T-helper 17 cell (primary cell): ENCODE data around the gene MANEA. TPM values are rescaled to one million over a fixed set of nuclear protein-coding genes. Genes with fewer than 3 reads are reported as not detected.
"Not testable (repeated sequence)": the region's sequence is repeated elsewhere in the genome, so short reads cannot be mapped to it uniquely, and the experiment has no call there.

Source experiments
- ATAC-seq: fragments of 150-1000 bp; cut with Tn5 transposase; 2 replicates; pipeline ENCODE4 v1.10.0; 2021; ENCODE audit warnings: mild to moderate bottlenecking, moderate library complexity
- DNase-seq, 3 donors: peaks; one replicate each; pipeline versions ENCODE4 v3.0.0 to v3.0.0-alpha.2; 2020 to 2021
- H3K9me3 ChIP-seq: one replicate; pipeline ENCODE4 v1.7.0; 2013; ENCODE audit warnings: low read length, mild to moderate bottlenecking; ENCODE audit not compliant: control insufficient read depth, poor library complexity, severe bottlenecking
- H3K27ac Mint-ChIP-seq: one replicate; pipeline ENCODE4 v1.8.0; 2022; ENCODE audit warnings: mild to moderate bottlenecking, moderate library complexity, mixed read lengths
- H3K27me3 Mint-ChIP-seq: one replicate; pipeline ENCODE4 v1.8.0; 2022; ENCODE audit warnings: mixed read lengths
- H3K36me3 Mint-ChIP-seq: one replicate; pipeline ENCODE4 v1.8.0; 2022; ENCODE audit warnings: low read depth, mixed read lengths
- H3K4me1 Mint-ChIP-seq: one replicate; pipeline ENCODE4 v1.8.0; 2022; ENCODE audit warnings: mild to moderate bottlenecking, mixed read lengths
- H3K4me3 Mint-ChIP-seq: one replicate; pipeline ENCODE4 v1.8.0; 2022; ENCODE audit warnings: mild to moderate bottlenecking, moderate library complexity, mixed read lengths
- total RNA-seq, 4 donors: library from RNA in 2 of 4; stranded (reverse) in 2 of 4; gene quantifications; one replicate each; pipeline ENCODE4 v1.2.3 and lab custom pipeline; 2022 to 2026

Gene MANEA
- total RNA-seq, 2 donors from 2014 or later, result 3.5 to 6.8 TPM

GRCh38 chr6:95569560-95569959, 7.8 kb upstream of the MANEA start:
- Mint-ChIP-seq H3K4me1 (peaks cover 16% of the 10 kb centered on the region), H3K27ac (no peak overlapping the region), H3K36me3 (peaks cover 2% of the 10 kb centered on the region), H3K4me3 (no peak overlapping the region), H3K27me3 (no peaks in the 10 kb centered on the region)
- ATAC-seq, result no peak
- H3K9me3 ChIP-seq, result no peaks in the 10 kb centered on the region
- DNase-seq, result no peak

GRCh38 chr6:95572098-95572497, 5.2 kb upstream of the MANEA start:
- H3K9me3 ChIP-seq, result no peaks in the 10 kb centered on the region
- H3K4me1 Mint-ChIP-seq, result peaks cover 16% of the 10 kb centered on the region
- no peak overlapping the region for H3K27ac Mint-ChIP-seq
- H3K4me3 Mint-ChIP-seq, result no peak overlapping the region
- DNase-seq (no peak), ATAC-seq (no peak)
- H3K27me3 Mint-ChIP-seq, result no peaks in the 10 kb centered on the region
- peaks cover 2% of the 10 kb centered on the region for H3K36me3 Mint-ChIP-seq

- H3K27ac Mint-ChIP-seq, result peak overlapping the region; percentile 97
- H3K4me3 Mint-ChIP-seq, result no peak overlapping the region
- H3K36me3 Mint-ChIP-seq, result peaks cover 2% of the 10 kb centered on the region
These were observed 2.5 kb upstream of the MANEA start for GRCh38 chr6:95574811-95575210.

GRCh38 chr6:95576218-95576997, 927 bp upstream of the MANEA start:
- no peak for DNase-seq
- H3K36me3 Mint-ChIP-seq, result peaks cover 2% of the 10 kb centered on the region
- peak; percentile 27 for ATAC-seq
- H3K27me3 Mint-ChIP-seq, result no peaks in the 10 kb centered on the region
- H3K4me1 Mint-ChIP-seq, result peaks cover 30% of the 10 kb centered on the region
- H3K9me3 ChIP-seq, result no peaks in the 10 kb centered on the region
- peak overlapping the region; percentile 96 for H3K4me3 Mint-ChIP-seq
- H3K27ac Mint-ChIP-seq, result peak overlapping the region; percentile 97

More at GRCh38 chr6:95574811-95575210, 2.5 kb upstream of the MANEA start:
- DNase-seq (no peak), ATAC-seq (no peak)
- Mint-ChIP-seq H3K4me1 (peaks cover 26% of the 10 kb centered on the region), H3K27me3 (no peaks in the 10 kb centered on the region)
- no peaks in the 10 kb centered on the region for H3K9me3 ChIP-seq

GRCh38 chr6:95576998-95577303, 384 bp upstream of the MANEA start:
- DNase-seq, result no peak
- Mint-ChIP-seq H3K27ac (peak overlapping the region; percentile 97), H3K4me1 (peaks cover 28% of the 10 kb centered on the region), H3K27me3 (no peaks in the 10 kb centered on the region), H3K36me3 (peaks cover 2% of the 10 kb centered on the region), H3K4me3 (peak overlapping the region; percentile 96)
- no peak for ATAC-seq
- no peaks in the 10 kb centered on the region for H3K9me3 ChIP-seq

- ATAC-seq (peak; percentile 14), DNase-seq (no peak)
- Mint-ChIP-seq H3K27ac (peak overlapping the region; percentile 97), H3K27me3 (no peaks in the 10 kb centered on the region), H3K4me1 (peaks cover 26% of the 10 kb centered on the region), H3K4me3 (peak overlapping the region; percentile 96), H3K36me3 (peaks cover 2% of the 10 kb centered on the region)
- H3K9me3 ChIP-seq, result no peaks in the 10 kb centered on the region
These were observed 723 bp downstream of the MANEA start for GRCh38 chr6:95578106-95578410.

GRCh38 chr6:95581073-95581472, 3.7 kb downstream of the MANEA start:
- H3K9me3 ChIP-seq, result peaks cover 2% of the 10 kb centered on the region
- Mint-ChIP-seq H3K27ac (peak overlapping the region; percentile 24), H3K4me1 (peaks cover 18% of the 10 kb centered on the region), H3K36me3 (no peaks in the 10 kb centered on the region), H3K27me3 (no peaks in the 10 kb centered on the region), H3K4me3 (no peak overlapping the region)
- no peak for ATAC-seq
- DNase-seq, result no peak

- peaks cover 17% of the 10 kb centered on the region for H3K4me1 Mint-ChIP-seq
- not testable (repeated sequence) for H3K27me3 Mint-ChIP-seq, DNase-seq, H3K9me3 ChIP-seq, H3K4me3 Mint-ChIP-seq, ATAC-seq, H3K27ac Mint-ChIP-seq, H3K36me3 Mint-ChIP-seq
These were observed 6.9 kb downstream of the MANEA start for GRCh38 chr6:95584226-95584625.

GRCh38 chr6:95587989-95588388, 10.7 kb downstream of the MANEA start:
- Mint-ChIP-seq H3K27me3 (no peaks in the 10 kb centered on the region), H3K27ac (peak overlapping the region; percentile 9), H3K4me1 (peaks cover 12% of the 10 kb centered on the region), H3K36me3 (no peaks in the 10 kb centered on the region), H3K4me3 (peak overlapping the region; percentile 4)
- no peak for ATAC-seq
- peaks cover 2% of the 10 kb centered on the region for H3K9me3 ChIP-seq
- no peak for DNase-seq

- no peak for DNase-seq
- H3K27me3 Mint-ChIP-seq, result no peaks in the 10 kb centered on the region
- H3K4me3 Mint-ChIP-seq, result no peak overlapping the region
- peaks cover 2% of the 10 kb centered on the region for H3K9me3 ChIP-seq
- peaks cover 15% of the 10 kb centered on the region for H3K4me1 Mint-ChIP-seq
- ATAC-seq, result no peak
- no peaks in the 10 kb centered on the region for H3K36me3 Mint-ChIP-seq
- no peak overlapping the region for H3K27ac Mint-ChIP-seq
These were observed 11.7 kb downstream of the MANEA start for GRCh38 chr6:95589067-95589466.

- ATAC-seq (no peak), DNase-seq (no peak)
- Mint-ChIP-seq H3K4me1 (peaks cover 15% of the 10 kb centered on the region), H3K27me3 (no peaks in the 10 kb centered on the region), H3K4me3 (no peak overlapping the region), H3K27ac (no peak overlapping the region), H3K36me3 (no peaks in the 10 kb centered on the region)
- no peaks in the 10 kb centered on the region for H3K9me3 ChIP-seq
These were observed 12.7 kb downstream of the MANEA start for GRCh38 chr6:95589826-95590570.

- ATAC-seq (no peak), DNase-seq (no peak)
- Mint-ChIP-seq H3K27ac (no peak overlapping the region), H3K4me3 (no peak overlapping the region), H3K4me1 (peaks cover 15% of the 10 kb centered on the region), H3K27me3 (no peaks in the 10 kb centered on the region), H3K36me3 (no peaks in the 10 kb centered on the region)
- H3K9me3 ChIP-seq, result no peaks in the 10 kb centered on the region
These were observed 15.7 kb downstream of the MANEA start for GRCh38 chr6:95593025-95593424.

GRCh38 chr6:95596021-95596420, 18.7 kb downstream of the MANEA start:
- Mint-ChIP-seq H3K4me3 (no peak overlapping the region), H3K27ac (no peak overlapping the region), H3K36me3 (no peaks in the 10 kb centered on the region), H3K27me3 (no peaks in the 10 kb centered on the region), H3K4me1 (peaks cover 18% of the 10 kb centered on the region)
- no peaks in the 10 kb centered on the region for H3K9me3 ChIP-seq
- DNase-seq (no peak), ATAC-seq (no peak)

GRCh38 chr6:95599706-95600105, 22.4 kb downstream of the MANEA start:
- ATAC-seq (no peak), DNase-seq (no peak)
- no peaks in the 10 kb centered on the region for H3K27me3 Mint-ChIP-seq
- H3K4me1 Mint-ChIP-seq, result peaks cover 15% of the 10 kb centered on the region
- H3K9me3 ChIP-seq, result no peaks in the 10 kb centered on the region
- no peak overlapping the region for H3K4me3 Mint-ChIP-seq
- no peak overlapping the region for H3K27ac Mint-ChIP-seq
- peaks cover 2% of the 10 kb centered on the region for H3K36me3 Mint-ChIP-seq
